K562 (cell line): Measurements from ENCODE around the gene RBM19.

Experiments used
- CC2D1A ChIP-seq: fragments of 450-650 bp; IDR thresholded peaks from 2 replicates; pipeline ENCODE4 v1.6.1; 2017; ENCODE audit warnings: mild to moderate bottlenecking
- CTCF ChIP-seq, 3 experiments: IDR thresholded peaks in 2 of 3; conservative IDR thresholded peaks in 1 of 3; 2 replicates each; pipeline ENCODE4 v1.5.1; 2011 to 2012; ENCODE audit warnings: low read length in 3 of 3, mild to moderate bottlenecking in 3 of 3, control low read depth in 2 of 3, improper control_type of control experiment in 1 of 3, inconsistent platforms in 1 of 3, low read depth in 1 of 3, mixed read lengths in 1 of 3, moderate library complexity in 1 of 3; ENCODE audit not compliant: insufficient read depth in 2 of 3
- EP300 ChIP-seq: IDR thresholded peaks from 2 replicates; pipeline ENCODE4 v1.6.1; 2012; ENCODE audit warnings: low read length, improper control_type of control experiment
- MTA2 ChIP-seq: fragments of 450-650 bp; IDR thresholded peaks from 2 replicates; pipeline ENCODE4 v1.6.1; 2016; ENCODE audit warnings: low read depth
- OTX1 ChIP-seq: fragments of 450-650 bp; formaldehyde crosslinking; IDR thresholded peaks from 2 replicates; pipeline ENCODE4 v1.4.0; 2022; ENCODE audit warnings: mild to moderate bottlenecking
- PTBP1 ChIP-seq: fragments of 200-400 bp; formaldehyde crosslinking; IDR thresholded peaks from 2 replicates; pipeline ENCODE4 v1.6.1; 2017; ENCODE audit warnings: low read depth, low read length
- USF2 ChIP-seq: sonication (generic); formaldehyde crosslinking; IDR thresholded peaks from 2 replicates; pipeline ENCODE4 v1.5.0; 2020; ENCODE audit warnings: missing genetic modification reagents

- TF ChIP-seq USF2 (CRISPR knock-in tag) (no peak), OTX1 (CRISPR knock-in tag) (no peak), CTCF (IDR thresholded peaks at IDR 0.05 in 2 of 3, conservative IDR thresholded peaks at IDR 0.05 in 1 of 3; ENCODE audit: insufficient read depth in 2 of 3, low read depth in 1 of 3, low read length in 3 of 3) (peak in 2 of 3 experiments; percentile 15 to 38; a peak in 2 of 6 replicates), MTA2 (no peak), EP300 (no peak), CC2D1A (no peak), PTBP1 (no peak)
These were observed 128.4 kb downstream of the RBM19 start for GRCh38 chr12:113837528-113838296.
